ENCODE data around the gene TRH.

- TF ChIP-seq EZH2phosphoT487 (IDR thresholded peaks at IDR 0.05; ENCODE audit: insufficient read depth, low read depth), result no peak
- no peak for TF ChIP-seq EZH2 (IDR thresholded peaks at IDR 0.05; ENCODE audit: insufficient read depth, poor library complexity, severe bottlenecking)
Measured at GRCh38 chr3:129971351-129972052, 3.0 kb upstream of the TRH start.

Data from GM23248 (cell line).